ENCODE results near the gene ARAP2. TPM values are rescaled to one million over a fixed set of nuclear protein-coding genes. Genes with fewer than 3 reads are reported as not detected.

Gene ARAP2
- total and polyA plus RNA-seq, 2 experiments from 2014 or later: 5.9 to 22.7 TPM

DNA sequence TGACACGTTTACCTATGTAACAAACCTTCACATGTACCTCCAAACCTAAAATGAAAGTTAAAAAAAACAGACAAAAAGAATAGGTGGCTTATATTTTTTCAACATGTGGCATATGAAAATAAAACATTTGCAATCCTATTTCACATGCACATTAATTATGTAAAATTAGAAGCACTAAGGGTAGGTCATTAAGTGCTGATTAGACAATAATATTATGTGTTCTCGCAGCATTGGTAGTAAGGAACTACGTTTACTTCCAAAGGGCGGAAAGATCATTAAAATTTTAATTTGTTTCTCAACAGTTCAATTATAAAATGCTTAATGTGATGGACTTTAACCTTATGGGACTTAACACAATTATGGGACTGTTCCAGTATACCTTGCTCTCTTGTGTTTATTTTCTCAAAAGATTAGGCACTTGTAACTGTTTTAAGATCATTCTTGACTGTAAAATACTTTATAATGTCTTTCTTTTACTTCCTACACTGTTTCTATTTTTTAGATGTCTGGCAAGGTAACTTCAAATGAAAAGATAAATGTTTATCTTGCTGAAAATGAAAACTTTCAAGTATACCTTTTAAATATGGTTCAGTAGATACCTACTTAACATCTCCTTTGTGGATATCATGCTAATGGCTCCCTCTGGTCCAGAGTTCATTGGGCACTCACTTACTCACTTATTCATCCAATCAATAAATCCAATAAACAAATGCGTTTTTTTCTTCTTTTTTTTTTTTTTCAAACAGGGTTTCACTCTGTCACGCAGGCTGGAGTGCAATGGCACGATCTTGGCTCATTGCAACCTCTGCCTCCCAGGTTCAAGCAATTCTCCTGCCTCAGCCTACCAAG, 202.0 kb downstream of the ARAP2 start:
- Histone ChIP-seq H3K4me2 (no peak overlapping the region), H3K4me1 (ENCODE audit: insufficient read depth) (no peaks in the 10 kb centered on the region), H3K9me3 (ENCODE audit: low read depth) (no peaks in the 10 kb centered on the region), H3K36me3 (replicated peaks; ENCODE audit: insufficient read depth, low read depth) (no peaks in the 10 kb centered on the region), H4K20me1 (ENCODE audit: insufficient read depth, poor library complexity, severe bottlenecking) (no peaks in the 10 kb centered on the region), H3K27ac (no peak overlapping the region), H3K4me3 (no peak overlapping the region), H3K79me2 (no peaks in the 10 kb centered on the region), H3K9me2 (replicated peaks; ENCODE audit: insufficient read depth) (no peaks in the 10 kb centered on the region), H3K27me3 (no peaks in the 10 kb centered on the region), H2AFZ (no peak overlapping the region)
- DNase-seq (ENCODE audit: low spot score): no peak
- WGBS (ENCODE audit: low lambda C conversion rate, missing lambda C conversion rate): 91% methylated on average over 7 of the region's 7 CpGs
- no peak for TF ChIP-seq CTCF (IDR thresholded peaks at IDR 0.05; ENCODE audit: poor library complexity)
- TF ChIP-seq EZH2 (IDR thresholded peaks at IDR 0.05; ENCODE audit: borderline replicate concordance): no peak
- TF ChIP-seq EZH2phosphoT487 (IDR thresholded peaks at IDR 0.05; ENCODE audit: low read depth, severe bottlenecking, unreplicated experiment): no peak

DNA sequence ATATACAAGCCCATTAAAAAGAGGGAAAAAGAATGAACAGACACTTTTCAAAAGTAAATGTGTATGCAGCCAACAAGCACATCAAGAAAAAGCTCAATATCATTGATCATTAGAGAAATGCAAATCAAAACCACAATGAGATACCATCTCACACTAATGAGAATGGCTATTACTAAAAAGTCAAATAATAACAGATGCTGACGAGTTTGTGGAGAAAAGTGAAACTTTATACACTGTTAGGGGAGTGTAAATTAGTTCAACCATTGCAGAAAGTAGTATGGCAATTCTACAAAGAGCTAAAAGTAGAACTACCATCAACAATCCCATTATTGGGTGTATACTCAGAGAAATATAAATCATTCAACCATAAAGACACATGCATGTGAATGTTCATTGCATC, 203.0 kb downstream of the ARAP2 start:
- no peaks in the 10 kb centered on the region for H3K36me3 ChIP-seq (replicated peaks; ENCODE audit: insufficient read depth, low read depth)
- DNase-seq (ENCODE audit: low spot score): no peak
- H3K79me2 ChIP-seq: no peaks in the 10 kb centered on the region
- no peak overlapping the region for H2AFZ ChIP-seq
- H3K9me2 ChIP-seq (replicated peaks; ENCODE audit: insufficient read depth): no peaks in the 10 kb centered on the region
- no peaks in the 10 kb centered on the region for H3K9me3 ChIP-seq (ENCODE audit: low read depth)
- no peak overlapping the region for H3K4me2 ChIP-seq
- H3K4me3 ChIP-seq: no peak overlapping the region
- no peaks in the 10 kb centered on the region for H4K20me1 ChIP-seq (ENCODE audit: insufficient read depth, poor library complexity, severe bottlenecking)
- TF ChIP-seq EZH2 (IDR thresholded peaks at IDR 0.05; ENCODE audit: borderline replicate concordance) (no peak), EZH2phosphoT487 (IDR thresholded peaks at IDR 0.05; ENCODE audit: low read depth, severe bottlenecking, unreplicated experiment) (no peak), CTCF (IDR thresholded peaks at IDR 0.05; ENCODE audit: poor library complexity) (no peak)
- 47% methylated on average over 1 of the region's 1 CpG for WGBS (ENCODE audit: low lambda C conversion rate, missing lambda C conversion rate)
- H3K27ac ChIP-seq: no peak overlapping the region
- H3K4me1 ChIP-seq (ENCODE audit: insufficient read depth): no peaks in the 10 kb centered on the region
- H3K27me3 ChIP-seq: no peaks in the 10 kb centered on the region

GRCh38 chr4:36039026-36039425, 205.3 kb downstream of the ARAP2 start:
- Histone ChIP-seq H3K9me2 (replicated peaks; ENCODE audit: insufficient read depth) (no peaks in the 10 kb centered on the region), H3K79me2 (no peaks in the 10 kb centered on the region), H3K4me2 (no peak overlapping the region), H3K27me3 (no peaks in the 10 kb centered on the region), H3K36me3 (replicated peaks; ENCODE audit: insufficient read depth, low read depth) (no peaks in the 10 kb centered on the region), H4K20me1 (ENCODE audit: insufficient read depth, poor library complexity, severe bottlenecking) (no peaks in the 10 kb centered on the region), H3K27ac (no peak overlapping the region), H3K4me1 (ENCODE audit: insufficient read depth) (no peaks in the 10 kb centered on the region), H3K4me3 (no peak overlapping the region), H3K9me3 (ENCODE audit: low read depth) (no peaks in the 10 kb centered on the region), H2AFZ (no peak overlapping the region)
- WGBS (ENCODE audit: low lambda C conversion rate, missing lambda C conversion rate): 73% methylated on average over 2 of the region's 2 CpGs
- TF ChIP-seq EZH2phosphoT487 (IDR thresholded peaks at IDR 0.05; ENCODE audit: low read depth, severe bottlenecking, unreplicated experiment) (no peak), EZH2 (IDR thresholded peaks at IDR 0.05; ENCODE audit: borderline replicate concordance) (no peak), CTCF (IDR thresholded peaks at IDR 0.05; ENCODE audit: poor library complexity) (no peak)
- DNase-seq (ENCODE audit: low spot score): no peak
